ENCODE results near the gene MNX1.

The MNX1 gene

GRCh38 chr7:157010588-157011332 lies at the start of gene MNX1:
MNX1 (minus strand) TSS chr7:157010663; CDS start chr7:157010350, 313 bp downstream.
- DNase-seq: peak; percentile 56
- peak; percentile 69 for ATAC-seq

- DNase-seq (no peak), ATAC-seq (no peak)
Measured at GRCh38 chr7:157059534-157059933, 49.1 kb upstream of the MNX1 start.

- DNase-seq (no peak), ATAC-seq (no peak)
Measured at GRCh38 chr7:157058701-157059100, 48.2 kb upstream of the MNX1 start.

GRCh38 chr7:157058068-157058467 lies 47.6 kb upstream of the MNX1 start:
- ATAC-seq: no peak

GRCh38 chr7:157056957-157057902 lies 46.8 kb upstream of the MNX1 start:
- ATAC-seq (no peak), DNase-seq (no peak)

More at GRCh38 chr7:157058068-157058467, 47.6 kb upstream of the MNX1 start:
- no peak for DNase-seq

- DNase-seq: no peak
- no peak for ATAC-seq
Measured at GRCh38 chr7:157056246-157056645, 45.8 kb upstream of the MNX1 start.

- ATAC-seq (no peak), DNase-seq (no peak)
Measured at GRCh38 chr7:157054927-157055326, 44.5 kb upstream of the MNX1 start.

- DNase-seq (no peak), ATAC-seq (no peak)
Measured at GRCh38 chr7:157053118-157053517, 42.7 kb upstream of the MNX1 start.

- ATAC-seq (peak; percentile 6), DNase-seq (no peak)
Measured at GRCh38 chr7:157047148-157047547, 36.7 kb upstream of the MNX1 start.

GRCh38 chr7:157046681-157047080 lies 36.2 kb upstream of the MNX1 start:
- ATAC-seq (no peak), DNase-seq (no peak)

- ATAC-seq (no peak), DNase-seq (no peak)
Measured at GRCh38 chr7:157044943-157045660, 34.6 kb upstream of the MNX1 start.

- no peak for DNase-seq
- no peak for ATAC-seq
Measured at GRCh38 chr7:157044147-157044687, 33.8 kb upstream of the MNX1 start.

- ATAC-seq: no peak
- no peak for DNase-seq
Measured at GRCh38 chr7:157043745-157044144, 33.3 kb upstream of the MNX1 start.

GRCh38 chr7:157041514-157042277 lies 31.2 kb upstream of the MNX1 start:
- no peak for DNase-seq
- no peak for ATAC-seq

GRCh38 chr7:157041004-157041403 lies 30.5 kb upstream of the MNX1 start:
- DNase-seq (no peak), ATAC-seq (no peak)

GRCh38 chr7:157037635-157038034 lies 27.2 kb upstream of the MNX1 start:
- no peak for DNase-seq
- ATAC-seq: no peak

GRCh38 chr7:157037028-157037427 lies 26.6 kb upstream of the MNX1 start:
- DNase-seq (no peak), ATAC-seq (no peak)

GRCh38 chr7:157035979-157036378 lies 25.5 kb upstream of the MNX1 start:
- ATAC-seq (no peak), DNase-seq (no peak)

- ATAC-seq (no peak), DNase-seq (no peak)
Measured at GRCh38 chr7:157035302-157035701, 24.8 kb upstream of the MNX1 start.

GRCh38 chr7:157033483-157034473 lies 23.3 kb upstream of the MNX1 start:
- ATAC-seq (no peak), DNase-seq (no peak)

Measured in stimulated activated naive CD8-positive, alpha-beta T cell treated with anti-CD3 and anti-CD28 coated beads, Interleukin-15, Interleukin-2, amounts not matched to agents 100 U/mL and 50 U/mL, for 24 hours (primary cell).